OCI-LY7 (cell line): ENCODE results near the gene RPS3A. TPM values are rescaled to one million over a fixed set of nuclear protein-coding genes. Genes with fewer than 3 reads are reported as not detected.
"Not testable (repeated sequence)": the region's sequence is repeated elsewhere in the genome, so short reads cannot be mapped to it uniquely, and the experiment has no call there.

Source experiments
- BruUV-seq: library from RNA; stranded (reverse); fragments of 400-500 nt; replicated peaks from 2 replicates; lab custom pipeline; 2021; lab: Mats Ljungman, UMichigan
- CTCF ChIA-PET: fragments of 300-600 bp; sonication (Branson Sonifier 250); formaldehyde crosslinking; loops from one replicate; lab custom pipeline; 2022; ENCODE audit warnings: antibody characterized with exemption; ENCODE audit not compliant: unreplicated experiment; lab: Charles Lee
- POLR2A ChIA-PET: fragments of 300-600 bp; sonication (Branson Sonifier 250); formaldehyde crosslinking; loops from one replicate; lab custom pipeline; 2022; ENCODE audit warnings: antibody characterized with exemption; lab: Charles Lee
- DNase-seq: peaks from one replicate; pipeline ENCODE4 v3.0.0-alpha.2; 2015; ENCODE audit warnings: low spot score
- H2AFZ ChIP-seq: fragments of 200-600 bp; sonication (generic), shearing (Covaris generic); 2 replicates; pipeline ENCODE4 v1.6.1; 2014; ENCODE audit warnings: mild to moderate bottlenecking, antibody characterized with exemption, low read length, moderate library complexity
- H3K27ac ChIP-seq: fragments of 200-600 bp; sonication (generic); 2 replicates; pipeline ENCODE4 v1.5.1; 2014; ENCODE audit warnings: mixed run types, low read depth, mild to moderate bottlenecking, moderate library complexity, low read length, inconsistent platforms; ENCODE audit not compliant: poor library complexity, severe bottlenecking
- H3K36me3 ChIP-seq: fragments of 200-600 bp; sonication (generic); 2 replicates; pipeline ENCODE4 v1.6.1; 2014; ENCODE audit warnings: mild to moderate bottlenecking, antibody characterized with exemption, low read length, moderate library complexity, mixed read lengths; ENCODE audit not compliant: insufficient read depth
- H3K4me1 ChIP-seq: fragments of 200-600 bp; sonication (generic); 2 replicates; pipeline ENCODE4 v1.5.1; 2014; ENCODE audit warnings: mild to moderate bottlenecking, low read length; ENCODE audit not compliant: insufficient read depth, poor library complexity, severe bottlenecking
- H3K4me2 ChIP-seq: fragments of 200-600 bp; sonication (generic); 2 replicates; pipeline ENCODE4 v1.6.1; 2014; ENCODE audit warnings: mild to moderate bottlenecking, low read length
- H3K4me3 ChIP-seq: fragments of 200-600 bp; sonication (generic); 2 replicates; pipeline ENCODE4 v1.5.1; 2014; ENCODE audit warnings: mild to moderate bottlenecking, low read depth, low read length; ENCODE audit not compliant: poor library complexity, severe bottlenecking
- H3K79me2 ChIP-seq: fragments of 200-600 bp; sonication (generic); 2 replicates; pipeline ENCODE4 v1.6.1; 2016; ENCODE audit warnings: low read depth, mild to moderate bottlenecking, low read length, moderate library complexity, mixed read lengths; ENCODE audit not compliant: insufficient read depth
- H3K9me2 ChIP-seq: fragments of 200-600 bp; sonication (generic); 2 replicates; pipeline ENCODE4 v1.6.1; 2016; ENCODE audit warnings: mild to moderate bottlenecking, low read length, mixed read lengths; ENCODE audit not compliant: insufficient read depth
- H3K9me3 ChIP-seq: fragments of 200-600 bp; sonication (generic); 2 replicates; pipeline ENCODE4 v1.6.1; 2014; ENCODE audit warnings: mild to moderate bottlenecking, mixed run types, low read length, mixed read lengths
- H4K20me1 ChIP-seq: fragments of 200-600 bp; sonication (generic); 2 replicates; pipeline ENCODE4 v1.6.1; 2014; ENCODE audit warnings: mild to moderate bottlenecking, antibody characterized with exemption, low read length, moderate library complexity, mixed read lengths; ENCODE audit not compliant: insufficient read depth
- CTCF ChIP-seq: fragments of 200-600 bp; sonication (generic); conservative IDR thresholded peaks from 2 replicates; pipeline ENCODE4 v1.5.1; 2014; ENCODE audit warnings: mild to moderate bottlenecking, antibody characterized with exemption, low read length, moderate library complexity, mixed read lengths
- EZH2phosphoT487 ChIP-seq: fragments of 200-600 bp; sonication (generic); IDR thresholded peaks from 2 replicates; pipeline ENCODE4 v1.6.1; 2018; ENCODE audit warnings: low read depth, borderline replicate concordance, mild to moderate bottlenecking, mixed run types, antibody characterized with exemption, low read length, moderate library complexity, mixed read lengths
- intact Hi-C: fragments of 100-400 bp; cut with micrococcal nuclease; formaldehyde crosslinking; loops from one replicate; pipeline ENCODE4 v1.10.0; 2022; ENCODE audit not compliant: unreplicated experiment
- total RNA-seq, 2 experiments: library from RNA; depleted of rRNA in 1 of 2; stranded (reverse); fragments of >200 nt in 1 of 2; shearing (Covaris generic) in 1 of 2; gene quantifications; 2 replicates each; pipeline ENCODE4 v1.2.3, GENCODE V29; 2014 to 2022

Gene RPS3A
- total RNA-seq, 2 experiments from 2014 or later = 2,759 to 2,852 TPM

GRCh38 chr4:151074416-151074916, 25.0 kb upstream of the RPS3A start:
- CTCF ChIA-PET = interaction anchor here (0.6 kb wide), 1 partner anchor 10 kb away, joined by 4 read pairs; no protein-coding TSS in a partner anchor
- POLR2A ChIA-PET = interaction anchor here (0.6 to 1.2 kb wide), 6 partner anchors 10 to 65 kb away, joined by 3 to 5 read pairs (median 4); no protein-coding TSS in a partner anchor
- DNase-seq = no peak
- H3K9me2 ChIP-seq = no peaks in the 10 kb centered on the region
- BruUV-seq = no TSS peak
- intact Hi-C loops = no loop called here
- no peaks in the 10 kb centered on the region for H3K4me1 ChIP-seq
- H3K27ac ChIP-seq = no peak overlapping the region
- no peak overlapping the region for H3K4me3 ChIP-seq
- TF ChIP-seq CTCF (no peak), EZH2phosphoT487 (no peak)
- H2AFZ ChIP-seq = no peak overlapping the region
- no peaks in the 10 kb centered on the region for H3K9me3 ChIP-seq
- no peaks in the 10 kb centered on the region for H4K20me1 ChIP-seq
- H3K4me2 ChIP-seq = no peak overlapping the region
- no peaks in the 10 kb centered on the region for H3K79me2 ChIP-seq
- H3K36me3 ChIP-seq = no peaks in the 10 kb centered on the region

GRCh38 chr4:151077978-151078377, 21.4 kb upstream of the RPS3A start:
- H3K36me3 ChIP-seq, intact Hi-C loops, H3K79me2 ChIP-seq, H3K9me3 ChIP-seq, H3K4me1 ChIP-seq, CTCF ChIA-PET, H3K4me3 ChIP-seq, H3K9me2 ChIP-seq, H3K4me2 ChIP-seq, DNase-seq, POLR2A ChIA-PET, BruUV-seq, H2AFZ ChIP-seq, H3K27ac ChIP-seq, H4K20me1 ChIP-seq: not testable (repeated sequence)

GRCh38 chr4:151087467-151087866, 12.0 kb upstream of the RPS3A start:
- BruUV-seq = no TSS peak
- Histone ChIP-seq H3K79me2 (no peaks in the 10 kb centered on the region), H3K9me3 (no peaks in the 10 kb centered on the region), H3K9me2 (no peaks in the 10 kb centered on the region), H3K36me3 (no peaks in the 10 kb centered on the region), H3K4me1 (no peaks in the 10 kb centered on the region), H3K4me3 (no peak overlapping the region), H2AFZ (no peak overlapping the region), H3K27ac (no peak overlapping the region), H4K20me1 (no peaks in the 10 kb centered on the region), H3K4me2 (no peak overlapping the region)
- CTCF ChIA-PET = no interaction called here
- intact Hi-C loops = no loop called here
- POLR2A ChIA-PET = no interaction called here
- no peak for TF ChIP-seq EZH2phosphoT487
- no peak for TF ChIP-seq CTCF
- DNase-seq = no peak
